ENCODE data around the gene GCNT4.

The GCNT4 gene

GRCh38 chr5:75010838-75011237 lies 41.5 kb downstream of the GCNT4 start:
- DNase-seq = no peak

GRCh38 chr5:75009556-75010345 lies 42.6 kb downstream of the GCNT4 start:
- peak; percentile 77 for DNase-seq

GRCh38 chr5:75006865-75007822 lies 45.2 kb downstream of the GCNT4 start:
- DNase-seq = no peak

- no peak for DNase-seq
Observed at GRCh38 chr5:75005561-75005960, 46.8 kb downstream of the GCNT4 start.
